OCI-LY7 (cell line): ENCODE results near the gene ADGRL2. TPM values are rescaled to one million over a fixed set of nuclear protein-coding genes. Genes with fewer than 3 reads are reported as not detected.

Experiments used
- BruUV-seq: library from RNA; stranded (reverse); fragments of 400-500 nt; replicated peaks from 2 replicates; lab custom pipeline; 2021; lab: Mats Ljungman, UMichigan
- CTCF ChIA-PET: fragments of 300-600 bp; sonication (Branson Sonifier 250); formaldehyde crosslinking; loops from one replicate; lab custom pipeline; 2022; ENCODE audit warnings: antibody characterized with exemption; ENCODE audit not compliant: unreplicated experiment; lab: Charles Lee
- POLR2A ChIA-PET: fragments of 300-600 bp; sonication (Branson Sonifier 250); formaldehyde crosslinking; loops from one replicate; lab custom pipeline; 2022; ENCODE audit warnings: antibody characterized with exemption; lab: Charles Lee
- DNase-seq: peaks from one replicate; pipeline ENCODE4 v3.0.0-alpha.2; 2015; ENCODE audit warnings: low spot score
- H2AFZ ChIP-seq: fragments of 200-600 bp; sonication (generic), shearing (Covaris generic); 2 replicates; pipeline ENCODE4 v1.6.1; 2014; ENCODE audit warnings: mild to moderate bottlenecking, antibody characterized with exemption, low read length, moderate library complexity
- H3K27ac ChIP-seq: fragments of 200-600 bp; sonication (generic); 2 replicates; pipeline ENCODE4 v1.5.1; 2014; ENCODE audit warnings: mixed run types, low read depth, mild to moderate bottlenecking, moderate library complexity, low read length, inconsistent platforms; ENCODE audit not compliant: poor library complexity, severe bottlenecking
- H3K36me3 ChIP-seq: fragments of 200-600 bp; sonication (generic); 2 replicates; pipeline ENCODE4 v1.6.1; 2014; ENCODE audit warnings: mild to moderate bottlenecking, antibody characterized with exemption, low read length, moderate library complexity, mixed read lengths; ENCODE audit not compliant: insufficient read depth
- H3K4me1 ChIP-seq: fragments of 200-600 bp; sonication (generic); 2 replicates; pipeline ENCODE4 v1.5.1; 2014; ENCODE audit warnings: mild to moderate bottlenecking, low read length; ENCODE audit not compliant: insufficient read depth, poor library complexity, severe bottlenecking
- H3K4me2 ChIP-seq: fragments of 200-600 bp; sonication (generic); 2 replicates; pipeline ENCODE4 v1.6.1; 2014; ENCODE audit warnings: mild to moderate bottlenecking, low read length
- H3K4me3 ChIP-seq: fragments of 200-600 bp; sonication (generic); 2 replicates; pipeline ENCODE4 v1.5.1; 2014; ENCODE audit warnings: mild to moderate bottlenecking, low read depth, low read length; ENCODE audit not compliant: poor library complexity, severe bottlenecking
- H3K79me2 ChIP-seq: fragments of 200-600 bp; sonication (generic); 2 replicates; pipeline ENCODE4 v1.6.1; 2016; ENCODE audit warnings: low read depth, mild to moderate bottlenecking, low read length, moderate library complexity, mixed read lengths; ENCODE audit not compliant: insufficient read depth
- H3K9me2 ChIP-seq: fragments of 200-600 bp; sonication (generic); 2 replicates; pipeline ENCODE4 v1.6.1; 2016; ENCODE audit warnings: mild to moderate bottlenecking, low read length, mixed read lengths; ENCODE audit not compliant: insufficient read depth
- H3K9me3 ChIP-seq: fragments of 200-600 bp; sonication (generic); 2 replicates; pipeline ENCODE4 v1.6.1; 2014; ENCODE audit warnings: mild to moderate bottlenecking, mixed run types, low read length, mixed read lengths
- H4K20me1 ChIP-seq: fragments of 200-600 bp; sonication (generic); 2 replicates; pipeline ENCODE4 v1.6.1; 2014; ENCODE audit warnings: mild to moderate bottlenecking, antibody characterized with exemption, low read length, moderate library complexity, mixed read lengths; ENCODE audit not compliant: insufficient read depth
- EZH2phosphoT487 ChIP-seq: fragments of 200-600 bp; sonication (generic); IDR thresholded peaks from 2 replicates; pipeline ENCODE4 v1.6.1; 2018; ENCODE audit warnings: low read depth, borderline replicate concordance, mild to moderate bottlenecking, mixed run types, antibody characterized with exemption, low read length, moderate library complexity, mixed read lengths
- intact Hi-C: fragments of 100-400 bp; cut with micrococcal nuclease; formaldehyde crosslinking; loops from one replicate; pipeline ENCODE4 v1.10.0; 2022; ENCODE audit not compliant: unreplicated experiment
- total RNA-seq, 2 experiments: library from RNA; depleted of rRNA in 1 of 2; stranded (reverse); fragments of >200 nt in 1 of 2; shearing (Covaris generic) in 1 of 2; gene quantifications; 2 replicates each; pipeline ENCODE4 v1.2.3, GENCODE V29; 2014 to 2022
- TF ChIP-seq, protein P1 (sequence below): fragments of 200-600 bp; sonication (generic); conservative IDR thresholded peaks from 2 replicates; pipeline ENCODE4 v1.5.1; 2014; ENCODE audit warnings: mild to moderate bottlenecking, antibody characterized with exemption, low read length, moderate library complexity, mixed read lengths

ADGRL2 gene
- total RNA-seq, 2 experiments from 2014 or later, result not detected

DNA sequence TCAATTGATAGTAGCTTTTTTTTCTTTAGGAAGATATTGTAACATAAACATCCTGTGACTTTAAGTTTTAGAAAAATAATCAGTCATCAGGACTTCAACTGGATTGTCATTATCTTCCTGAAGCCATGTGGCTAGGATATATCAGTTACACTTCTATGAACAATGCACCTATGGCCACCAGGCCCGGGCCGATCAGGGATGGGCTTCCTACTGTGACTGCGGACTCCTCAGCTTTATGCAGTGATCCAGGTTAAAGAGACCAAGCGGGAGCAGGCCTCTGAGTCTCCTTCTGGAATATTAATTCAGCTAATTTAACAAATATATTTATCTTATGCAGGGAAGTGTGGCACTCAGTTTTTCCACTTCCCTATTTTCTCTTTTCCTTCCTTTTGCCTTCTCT is 200.6 kb downstream of the ADGRL2 start:
- Histone ChIP-seq H4K20me1 (no peaks in the 10 kb centered on the region), H3K4me2 (no peak overlapping the region), H3K4me3 (no peak overlapping the region), H3K9me3 (no peaks in the 10 kb centered on the region), H2AFZ (no peak overlapping the region), H3K4me1 (no peaks in the 10 kb centered on the region), H3K79me2 (no peaks in the 10 kb centered on the region), H3K27ac (no peak overlapping the region), H3K36me3 (no peaks in the 10 kb centered on the region), H3K9me2 (no peaks in the 10 kb centered on the region)
- intact Hi-C loops, result no loop called here
- BruUV-seq, result no TSS peak
- ChIA-PET POLR2A (interaction anchor here (0.6 kb wide), 1 partner anchor 852 kb away, joined by 3 read pairs; no protein-coding TSS in a partner anchor), CTCF (no interaction called here)
- TF ChIP-seq, protein P1, sequence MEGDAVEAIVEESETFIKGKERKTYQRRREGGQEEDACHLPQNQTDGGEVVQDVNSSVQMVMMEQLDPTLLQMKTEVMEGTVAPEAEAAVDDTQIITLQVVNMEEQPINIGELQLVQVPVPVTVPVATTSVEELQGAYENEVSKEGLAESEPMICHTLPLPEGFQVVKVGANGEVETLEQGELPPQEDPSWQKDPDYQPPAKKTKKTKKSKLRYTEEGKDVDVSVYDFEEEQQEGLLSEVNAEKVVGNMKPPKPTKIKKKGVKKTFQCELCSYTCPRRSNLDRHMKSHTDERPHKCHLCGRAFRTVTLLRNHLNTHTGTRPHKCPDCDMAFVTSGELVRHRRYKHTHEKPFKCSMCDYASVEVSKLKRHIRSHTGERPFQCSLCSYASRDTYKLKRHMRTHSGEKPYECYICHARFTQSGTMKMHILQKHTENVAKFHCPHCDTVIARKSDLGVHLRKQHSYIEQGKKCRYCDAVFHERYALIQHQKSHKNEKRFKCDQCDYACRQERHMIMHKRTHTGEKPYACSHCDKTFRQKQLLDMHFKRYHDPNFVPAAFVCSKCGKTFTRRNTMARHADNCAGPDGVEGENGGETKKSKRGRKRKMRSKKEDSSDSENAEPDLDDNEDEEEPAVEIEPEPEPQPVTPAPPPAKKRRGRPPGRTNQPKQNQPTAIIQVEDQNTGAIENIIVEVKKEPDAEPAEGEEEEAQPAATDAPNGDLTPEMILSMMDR, result no peak
- no peak for TF ChIP-seq EZH2phosphoT487
- DNase-seq, result no peak

DNA sequence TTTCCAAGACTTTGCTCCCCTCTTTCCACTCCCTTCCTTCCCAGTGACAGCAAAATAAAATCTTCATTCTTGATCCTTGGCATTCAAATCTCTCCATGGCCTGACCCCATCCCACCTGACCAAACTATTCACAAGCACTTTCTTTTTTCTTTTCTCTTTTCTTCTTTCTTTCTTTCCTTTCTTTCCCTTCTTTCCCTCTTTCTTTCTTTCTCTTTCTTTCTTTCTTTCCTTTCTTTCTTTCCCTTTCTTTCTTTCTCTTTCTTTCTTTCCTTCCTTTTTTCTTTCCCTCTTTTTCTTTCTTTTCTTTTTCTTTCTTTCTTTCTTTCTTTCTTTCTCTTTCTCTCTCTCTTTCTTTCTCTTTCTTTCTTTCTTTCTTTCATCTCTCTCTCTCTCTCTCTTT is 207.1 kb downstream of the ADGRL2 start:
- no peak overlapping the region for H2AFZ ChIP-seq
- TF ChIP-seq, protein P1, result no peak
- no peak for TF ChIP-seq EZH2phosphoT487
- no peak overlapping the region for H3K4me2 ChIP-seq
- ChIA-PET POLR2A (no interaction called here), CTCF (no interaction called here)
- no TSS peak for BruUV-seq
- H3K79me2 ChIP-seq, result no peaks in the 10 kb centered on the region
- H4K20me1 ChIP-seq, result no peaks in the 10 kb centered on the region
- H3K4me1 ChIP-seq, result no peaks in the 10 kb centered on the region
- H3K27ac ChIP-seq, result no peak overlapping the region
- H3K36me3 ChIP-seq, result no peaks in the 10 kb centered on the region
- H3K9me2 ChIP-seq, result no peaks in the 10 kb centered on the region
- DNase-seq, result no peak
- no peak overlapping the region for H3K4me3 ChIP-seq
- no peaks in the 10 kb centered on the region for H3K9me3 ChIP-seq
- intact Hi-C loops, result no loop called here

DNA sequence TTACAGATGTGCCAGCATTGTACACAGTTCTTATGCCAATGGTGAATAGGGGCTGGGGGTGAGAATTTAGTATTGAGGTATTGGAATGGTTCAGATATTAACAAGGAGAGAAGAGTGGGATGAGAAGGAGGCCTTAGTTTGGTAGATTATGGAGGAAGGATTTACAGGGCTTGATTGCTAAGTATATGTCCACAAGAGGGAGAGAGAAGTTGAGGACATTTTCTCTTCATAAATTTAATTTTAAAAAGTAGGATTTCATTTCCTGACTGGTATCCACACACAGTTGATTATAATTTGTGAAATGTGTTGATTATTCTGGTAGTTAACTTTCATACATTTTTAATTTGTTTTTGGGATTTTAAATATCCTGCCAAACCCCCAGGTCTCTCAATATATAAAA is 213.0 kb downstream of the ADGRL2 start:
- no peaks in the 10 kb centered on the region for H4K20me1 ChIP-seq
- H3K4me2 ChIP-seq, result no peak overlapping the region
- ChIA-PET CTCF (no interaction called here), POLR2A (no interaction called here)
- H3K4me1 ChIP-seq, result no peaks in the 10 kb centered on the region
- no peaks in the 10 kb centered on the region for H3K9me3 ChIP-seq
- H3K27ac ChIP-seq, result no peak overlapping the region
- DNase-seq, result no peak
- H3K36me3 ChIP-seq, result no peaks in the 10 kb centered on the region
- intact Hi-C loops, result no loop called here
- no peak overlapping the region for H2AFZ ChIP-seq
- H3K79me2 ChIP-seq, result no peaks in the 10 kb centered on the region
- TF ChIP-seq, protein P1, result no peak
- no peak for TF ChIP-seq EZH2phosphoT487
- no peak overlapping the region for H3K4me3 ChIP-seq
- no peaks in the 10 kb centered on the region for H3K9me2 ChIP-seq
- BruUV-seq, result no TSS peak
